Endothelial cell of umbilical vein (primary cell): Measurements from ENCODE around the gene CLEC16A. TPM values are rescaled to one million over a fixed set of nuclear protein-coding genes. Genes with fewer than 3 reads are reported as not detected.

Experiments used
- BruUV-seq: library from RNA; stranded (reverse); fragments of 400-500 nt; replicated peaks from 2 replicates; lab custom pipeline; 2021; lab: Mats Ljungman, UMichigan
- CTCF ChIA-PET: fragments of 300-600, 350-600 bp; sonication (Branson Sonifier 250); formaldehyde crosslinking; loops from one replicate; lab custom pipeline; 2021; ENCODE audit warnings: antibody characterized with exemption, inconsistent platforms; lab: Charles Lee
- POLR2A ChIA-PET: fragments of 300-600, 350-600 bp; sonication (Branson Sonifier 250); formaldehyde crosslinking; loops from one replicate; lab custom pipeline; 2021; ENCODE audit warnings: antibody characterized with exemption, inconsistent platforms; lab: Charles Lee
- DNase-seq: peaks from one replicate; pipeline ENCODE4 v3.0.0-alpha.2; 2011; ENCODE audit warnings: low read depth, low spot score
- FAIRE-seq: peaks from 2 replicates; lab custom pipeline; 2011; peaks lifted over from hg19 to GRCh38; lab: Jason Lieb, UNC
- H2AFZ ChIP-seq: 2 replicates; pipeline ENCODE4 v1.6.0; 2012; ENCODE audit warnings: low read depth, low read length, control low read depth, inconsistent platforms
- H3K27ac ChIP-seq: 2 replicates; pipeline ENCODE4 v1.5.1; 2011; ENCODE audit warnings: low read depth, mild to moderate bottlenecking, control low read depth, low read length, moderate library complexity; ENCODE audit not compliant: insufficient read depth
- H3K27me3 ChIP-seq, 2 experiments: 2 replicates each; pipeline versions ENCODE4 v1.6.0 to v1.6.1; 2011; ENCODE audit warnings: low read length in 2 of 2, mixed read lengths in 1 of 2; ENCODE audit not compliant: control insufficient read depth in 2 of 2, insufficient read depth in 2 of 2
- H3K36me3 ChIP-seq, 2 experiments: 2 replicates in 1 of 2; 3 replicates in 1 of 2; pipeline ENCODE4 v1.5.1; 2011; ENCODE audit warnings: low read length in 2 of 2, mild to moderate bottlenecking in 1 of 2, moderate library complexity in 1 of 2; ENCODE audit not compliant: control insufficient read depth in 2 of 2, insufficient read depth in 2 of 2; ENCODE audit errors: extremely low read depth in 1 of 2
- H3K4me1 ChIP-seq: 3 replicates; pipeline ENCODE4 v1.5.1; 2011; ENCODE audit warnings: mild to moderate bottlenecking, low read length; ENCODE audit not compliant: control insufficient read depth, insufficient read depth; ENCODE audit errors: extremely low read depth
- H3K4me2 ChIP-seq: 2 replicates; pipeline ENCODE4 v1.6.1; 2011; ENCODE audit warnings: low read length, control low read depth, mixed read lengths; ENCODE audit not compliant: insufficient read depth
- H3K4me3 ChIP-seq, 3 experiments: fragments of 200-600 bp in 1 of 3; sonication (generic), shearing (Covaris generic) in 1 of 3; replicated peaks in 1 of 3; 2 replicates each; pipeline ENCODE4 v1.5.1; 2011 to 2016; ENCODE audit warnings: control low read depth in 3 of 3, low read length in 3 of 3, mild to moderate bottlenecking in 2 of 3, inconsistent platforms in 1 of 3, low read depth in 1 of 3, moderate library complexity in 1 of 3; ENCODE audit not compliant: insufficient read depth in 1 of 3
- H3K79me2 ChIP-seq: 2 replicates; pipeline ENCODE4 v1.6.0; 2012; ENCODE audit warnings: low read length, inconsistent platforms; ENCODE audit not compliant: control insufficient read depth, insufficient read depth
- H3K9ac ChIP-seq: replicated peaks from 2 replicates; pipeline ENCODE3; 2011; ENCODE audit warnings: low read length, control low read depth; ENCODE audit not compliant: insufficient read depth; ENCODE audit errors: extremely low read depth
- H3K9me1 ChIP-seq: replicated peaks from 3 replicates; pipeline ENCODE4 v1.6.0; 2011; ENCODE audit warnings: mild to moderate bottlenecking, low read length; ENCODE audit not compliant: control insufficient read depth, insufficient read depth; ENCODE audit errors: extremely low read depth
- H3K9me3 ChIP-seq: replicated peaks from 2 replicates; pipeline ENCODE4 v1.5.1; 2012; ENCODE audit warnings: low read length, inconsistent platforms; ENCODE audit not compliant: control insufficient read depth, insufficient read depth
- H4K20me1 ChIP-seq: replicated peaks from 2 replicates; pipeline ENCODE3; 2011; ENCODE audit warnings: mild to moderate bottlenecking, low read length; ENCODE audit not compliant: control insufficient read depth, insufficient read depth; ENCODE audit errors: extremely low read depth
- EZH2 ChIP-seq: IDR thresholded peaks from 2 replicates; pipeline ENCODE4 v1.6.1; 2012; ENCODE audit warnings: borderline replicate concordance, low read depth, mild to moderate bottlenecking, moderate library complexity, low read length, inconsistent platforms; ENCODE audit not compliant: severe bottlenecking
- FOS ChIP-seq: IDR thresholded peaks from 2 replicates; pipeline ENCODE4 v1.6.1; 2011; ENCODE audit warnings: mild to moderate bottlenecking, low read length, moderate library complexity, borderline replicate concordance; ENCODE audit not compliant: insufficient read depth
- GATA2 ChIP-seq: IDR thresholded peaks from 2 replicates; pipeline ENCODE4 v1.7.0; 2011; ENCODE audit warnings: low read depth, mild to moderate bottlenecking, moderate library complexity, mixed read lengths, low read length; ENCODE audit not compliant: insufficient read length, insufficient read depth
- JUN ChIP-seq: IDR thresholded peaks from 2 replicates; pipeline ENCODE4 v1.6.1; 2011; ENCODE audit warnings: borderline replicate concordance, low read depth; ENCODE audit not compliant: insufficient read length, insufficient read depth
- MAX ChIP-seq: IDR thresholded peaks from 2 replicates; pipeline ENCODE4 v1.6.1; 2011; ENCODE audit not compliant: insufficient read depth, insufficient read length
- MYC ChIP-seq: IDR thresholded peaks from one replicate; pipeline ENCODE4 v1.6.1; 2011; ENCODE audit warnings: mild to moderate bottlenecking, low read depth, low read length
- POLR2A ChIP-seq: IDR thresholded peaks from 2 replicates; pipeline ENCODE4 v1.6.1; 2012; ENCODE audit warnings: low read depth, mild to moderate bottlenecking, control low read depth, low read length
- POLR2AphosphoS5 ChIP-seq: IDR thresholded peaks from 2 replicates; pipeline ENCODE4 v1.6.1; 2012; ENCODE audit warnings: low read depth, mild to moderate bottlenecking, control low read depth, low read length, moderate library complexity; ENCODE audit not compliant: insufficient read depth
- dilution Hi-C: fragments of 300-500 bp; cut with MboI; formaldehyde crosslinking; loops from one replicate; pipeline ENCODE4 v1.15.0; 2019; ENCODE audit warnings: low sequenced_read_pairs; ENCODE audit not compliant: extremely low pct_ligation_motif_present
- intact Hi-C: fragments of 100-400 bp; cut with micrococcal nuclease; formaldehyde crosslinking; loops from one replicate; pipeline ENCODE4 v1.10.0; 2022
- polyA plus RNA-seq, 4 experiments: library from polyadenylated mRNA; depleted of rRNA in 3 of 4; stranded (reverse) in 3 of 4; unstranded in 1 of 4; fragments of >200 nt; gene quantifications; 2 replicates each; pipeline versions ENCODE4 v1.2.1 to v1.2.3, GENCODE V29; 2011 to 2012; ENCODE audit warnings: missing spikeins in 1 of 4
- total RNA-seq: library from RNA; stranded (reverse); gene quantifications from 2 replicates; pipeline ENCODE4 v1.2.3, GENCODE V29; 2021
- TF ChIP-seq, protein P1 (sequence below), 2 donors: IDR thresholded peaks; 1 replicate in 1 of 2; 2 replicates in 1 of 2; pipeline ENCODE4 v1.5.1; 2011; ENCODE audit warnings: low read length in 2 of 2, mild to moderate bottlenecking in 2 of 2, moderate library complexity in 2 of 2, control low read depth in 1 of 2, inconsistent platforms in 1 of 2, low read depth in 1 of 2; ENCODE audit not compliant: insufficient read depth in 1 of 2; ENCODE audit errors: extremely low read depth in 1 of 2

Gene CLEC16A
- total and polyA plus RNA-seq, 2 donors (not counting 3 experiments of a cell fraction or from before 2014, with no cell fraction given), result 11.4 to 23.3 TPM

DNA sequence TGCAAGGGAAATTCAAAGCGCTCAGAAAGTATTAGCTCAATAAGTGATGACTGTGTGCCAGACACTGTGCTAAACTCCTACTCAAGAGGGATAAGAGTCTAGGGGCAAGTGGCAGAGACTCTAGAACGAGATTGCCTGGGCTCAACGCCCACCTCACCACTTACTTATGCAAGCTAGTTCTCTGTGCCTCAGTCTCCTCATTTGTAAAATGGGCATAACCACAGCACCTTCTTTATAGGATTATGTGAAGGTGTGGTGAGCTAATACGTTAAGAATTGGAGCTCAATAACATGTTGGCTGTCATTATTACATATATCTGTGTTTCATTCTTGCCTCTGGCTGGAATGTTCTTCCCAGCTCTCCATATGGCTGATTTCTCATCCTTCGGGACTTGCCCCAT, 17.5 kb upstream of the CLEC16A start:
- Histone ChIP-seq H3K27ac (no peak overlapping the region), H2AFZ (no peak overlapping the region), H3K27me3 (no peaks in the 10 kb centered on the region), H3K79me2 (no peaks in the 10 kb centered on the region), H3K4me1 (no peaks in the 10 kb centered on the region), H3K9ac (no peak overlapping the region), H3K4me2 (no peak overlapping the region), H4K20me1 (no peaks in the 10 kb centered on the region), H3K9me3 (no peaks in the 10 kb centered on the region), H3K9me1 (no peaks in the 10 kb centered on the region), H3K36me3 (peaks cover 0 to 13% of the 10 kb centered on the region in 2 experiments), H3K4me3 (no peak overlapping the region)
- intact Hi-C loops (no loop called here), dilution Hi-C loops (no loop called here)
- no peak for TF ChIP-seq JUN
- no peak for TF ChIP-seq POLR2AphosphoS5
- no peak for TF ChIP-seq GATA2
- no peak for TF ChIP-seq FOS
- TF ChIP-seq MAX, result no peak
- TF ChIP-seq, protein P1, sequence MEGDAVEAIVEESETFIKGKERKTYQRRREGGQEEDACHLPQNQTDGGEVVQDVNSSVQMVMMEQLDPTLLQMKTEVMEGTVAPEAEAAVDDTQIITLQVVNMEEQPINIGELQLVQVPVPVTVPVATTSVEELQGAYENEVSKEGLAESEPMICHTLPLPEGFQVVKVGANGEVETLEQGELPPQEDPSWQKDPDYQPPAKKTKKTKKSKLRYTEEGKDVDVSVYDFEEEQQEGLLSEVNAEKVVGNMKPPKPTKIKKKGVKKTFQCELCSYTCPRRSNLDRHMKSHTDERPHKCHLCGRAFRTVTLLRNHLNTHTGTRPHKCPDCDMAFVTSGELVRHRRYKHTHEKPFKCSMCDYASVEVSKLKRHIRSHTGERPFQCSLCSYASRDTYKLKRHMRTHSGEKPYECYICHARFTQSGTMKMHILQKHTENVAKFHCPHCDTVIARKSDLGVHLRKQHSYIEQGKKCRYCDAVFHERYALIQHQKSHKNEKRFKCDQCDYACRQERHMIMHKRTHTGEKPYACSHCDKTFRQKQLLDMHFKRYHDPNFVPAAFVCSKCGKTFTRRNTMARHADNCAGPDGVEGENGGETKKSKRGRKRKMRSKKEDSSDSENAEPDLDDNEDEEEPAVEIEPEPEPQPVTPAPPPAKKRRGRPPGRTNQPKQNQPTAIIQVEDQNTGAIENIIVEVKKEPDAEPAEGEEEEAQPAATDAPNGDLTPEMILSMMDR (IDR thresholded peaks at IDR 0.05; ENCODE audit: extremely low read depth in 1 of 2, insufficient read depth in 1 of 2, low read depth in 1 of 2, low read length in 2 of 2), result no peak
- no peak for TF ChIP-seq MYC
- no peak for TF ChIP-seq POLR2A
- TF ChIP-seq EZH2, result no peak
- no TSS peak for BruUV-seq
- CTCF ChIA-PET, result interaction anchor here (1.2 to 1.4 kb wide), 2 partner anchors 8 to 412 kb away, joined by 5 to 6 read pairs; no protein-coding TSS in a partner anchor
- FAIRE-seq, result no peak
- DNase-seq, result no peak
- POLR2A ChIA-PET, result no interaction called here
